GM18868 (cell line): ENCODE results near the gene MYPN.
"Not testable (repeated sequence)": the region's sequence is repeated elsewhere in the genome, so short reads cannot be mapped to it uniquely, and the experiment has no call there.

Experiments
- ATAC-seq: cut with Tn5 transposase; IDR thresholded peaks from one replicate; pipeline ENCODE4 v1.9.1; 2021; ENCODE audit warnings: mild to moderate bottlenecking, moderate library complexity; ENCODE audit not compliant: unreplicated experiment

MYPN gene

GRCh38 chr10:68167586-68168189 lies 58.4 kb downstream of the MYPN start:
- ATAC-seq, result no peak

- no peak for ATAC-seq
Observed at GRCh38 chr10:68171539-68172080, 62.3 kb downstream of the MYPN start.

GRCh38 chr10:68172324-68172723 lies 63.0 kb downstream of the MYPN start:
- no peak for ATAC-seq

- ATAC-seq, result no peak
Observed at GRCh38 chr10:68175949-68176348, 66.7 kb downstream of the MYPN start.

GRCh38 chr10:68176797-68177196 lies 67.5 kb downstream of the MYPN start:
- no peak for ATAC-seq

GRCh38 chr10:68178592-68178991 lies 69.3 kb downstream of the MYPN start:
- ATAC-seq, result no peak

GRCh38 chr10:68179016-68179415 lies 69.7 kb downstream of the MYPN start:
- ATAC-seq, result no peak

GRCh38 chr10:68180490-68180889 lies 71.2 kb downstream of the MYPN start:
- ATAC-seq, result no peak

GRCh38 chr10:68184546-68184945 lies 75.3 kb downstream of the MYPN start:
- ATAC-seq, result no peak

- ATAC-seq, result no peak
Observed at GRCh38 chr10:68185085-68185484, 75.8 kb downstream of the MYPN start.

GRCh38 chr10:68188835-68189234 lies 79.5 kb downstream of the MYPN start:
- ATAC-seq, result no peak

- ATAC-seq, result no peak
Observed at GRCh38 chr10:68192113-68192512, 82.8 kb downstream of the MYPN start.

GRCh38 chr10:68194290-68194689 lies 85.0 kb downstream of the MYPN start:
- no peak for ATAC-seq

- not testable (repeated sequence) for ATAC-seq
Observed at GRCh38 chr10:68195776-68196175, 86.5 kb downstream of the MYPN start.

- ATAC-seq, result no peak
Observed at GRCh38 chr10:68196701-68197100, 87.4 kb downstream of the MYPN start.

GRCh38 chr10:68202960-68203353 lies 93.7 kb downstream of the MYPN start:
- no peak for ATAC-seq

- ATAC-seq, result peak; percentile 54
Observed at GRCh38 chr10:68208424-68209042, 99.2 kb downstream of the MYPN start.

GRCh38 chr10:68211669-68212068 lies 102.4 kb downstream of the MYPN start:
- ATAC-seq, result no peak

- ATAC-seq, result no peak
Observed at GRCh38 chr10:68212721-68213352, 103.5 kb downstream of the MYPN start.

- no peak for ATAC-seq
Observed at GRCh38 chr10:68218786-68219185, 109.5 kb downstream of the MYPN start.

- ATAC-seq, result no peak
Observed at GRCh38 chr10:68221196-68221595, 111.9 kb downstream of the MYPN start.

- ATAC-seq, result no peak
Observed at GRCh38 chr10:68222391-68222790, 113.1 kb downstream of the MYPN start.
